Central memory CD8-positive, alpha-beta T cell (primary cell): Measurements from ENCODE around the gene RUNX1.

ENCODE experiments used
- ATAC-seq: fragments of 150-1000 bp; cut with Tn5 transposase; replicated peaks from 2 replicates; pipeline ENCODE4 v1.10.0; 2022; ENCODE audit warnings: mild to moderate bottlenecking, moderate FRiP score, moderate number of reproducible peaks; ENCODE audit not compliant: poor library complexity, severe bottlenecking; ENCODE audit errors: extremely low read depth
- DNase-seq, 2 donors: peaks; one replicate each; pipeline ENCODE4 v3.0.0; 2021; ENCODE audit warnings: low spot score in 2 of 2
- H3K27ac Mint-ChIP-seq: one replicate; pipeline ENCODE4 v1.8.0; 2022; ENCODE audit warnings: low read depth, mild to moderate bottlenecking, moderate library complexity, mixed read lengths
- H3K27me3 Mint-ChIP-seq: one replicate; pipeline ENCODE4 v1.8.0; 2022; ENCODE audit warnings: mixed read lengths
- H3K36me3 Mint-ChIP-seq: one replicate; pipeline ENCODE4 v1.8.0; 2022; ENCODE audit warnings: mild to moderate bottlenecking, moderate library complexity, mixed read lengths; ENCODE audit not compliant: insufficient read depth
- H3K4me1 Mint-ChIP-seq: one replicate; pipeline ENCODE4 v1.8.0; 2022; ENCODE audit warnings: mixed read lengths
- H3K4me3 Mint-ChIP-seq: one replicate; pipeline ENCODE4 v1.8.0; 2022; ENCODE audit warnings: mild to moderate bottlenecking, moderate library complexity, mixed read lengths
- H3K9me3 Mint-ChIP-seq: one replicate; pipeline ENCODE4 v1.8.0; 2022; ENCODE audit warnings: mixed read lengths

The RUNX1 gene

DNA sequence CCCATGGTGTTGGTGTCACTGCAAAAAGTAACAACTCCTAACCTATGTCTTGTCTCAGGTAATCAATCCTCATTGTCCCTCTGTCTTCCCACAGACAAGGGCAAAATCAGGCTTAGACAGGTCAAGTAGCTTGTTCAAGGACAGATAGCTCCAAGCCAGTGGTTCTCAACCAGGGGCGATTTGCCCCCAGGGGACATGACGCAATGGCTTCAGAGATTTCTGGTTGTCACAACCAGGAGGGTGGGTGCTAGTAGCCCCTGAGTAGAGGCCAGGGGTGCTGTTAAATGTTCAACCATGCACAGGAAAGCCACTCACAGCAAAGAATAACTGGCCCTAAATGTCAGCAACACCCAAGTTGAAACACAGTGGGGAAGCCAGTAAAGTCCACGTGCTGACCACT, 178.9 kb downstream of the RUNX1 start:
- no peak for ATAC-seq

GRCh38 chr21:34869545-34869944, 179.6 kb downstream of the RUNX1 start:
- no peak overlapping the region for H3K27ac Mint-ChIP-seq
- peaks cover 61% of the 10 kb centered on the region for H3K4me1 Mint-ChIP-seq
- no peaks in the 10 kb centered on the region for H3K27me3 Mint-ChIP-seq
- H3K36me3 Mint-ChIP-seq, result peaks cover 63% of the 10 kb centered on the region
- no peak overlapping the region for H3K4me3 Mint-ChIP-seq
- H3K9me3 Mint-ChIP-seq, result no peaks in the 10 kb centered on the region
- no peak for DNase-seq
- ATAC-seq, result no peak

More for the DNA sequence above, 178.9 kb downstream of the RUNX1 start:
- H3K36me3 Mint-ChIP-seq, result peaks cover 60% of the 10 kb centered on the region
- peaks cover 54% of the 10 kb centered on the region for H3K4me1 Mint-ChIP-seq
- no peak overlapping the region for H3K27ac Mint-ChIP-seq
- no peak overlapping the region for H3K4me3 Mint-ChIP-seq
- no peaks in the 10 kb centered on the region for H3K9me3 Mint-ChIP-seq
- H3K27me3 Mint-ChIP-seq, result no peaks in the 10 kb centered on the region
- no peak for DNase-seq

DNA sequence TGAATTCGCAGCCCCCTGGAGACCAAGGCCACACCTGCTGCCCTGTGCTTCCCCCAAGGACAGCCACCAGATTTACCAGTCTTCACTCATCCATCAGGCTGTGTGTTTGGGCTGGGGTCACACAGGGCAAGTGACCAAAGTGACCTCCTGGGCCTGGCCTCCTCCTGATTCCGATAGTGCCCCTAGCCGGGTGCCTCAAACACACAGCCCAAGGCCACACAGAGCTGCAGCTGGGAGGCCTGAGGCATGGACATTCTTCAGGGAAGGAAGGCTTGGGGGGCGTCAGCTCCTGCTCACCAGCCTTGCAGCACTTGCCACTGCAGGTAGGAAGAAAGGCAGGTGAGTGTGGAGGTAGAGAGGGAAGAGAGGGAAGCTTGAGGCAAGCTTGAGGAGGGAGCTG, 181.3 kb downstream of the RUNX1 start:
- H3K4me1 Mint-ChIP-seq, result peaks cover 57% of the 10 kb centered on the region
- ATAC-seq (no peak), DNase-seq (no peak)
- H3K36me3 Mint-ChIP-seq, result peaks cover 65% of the 10 kb centered on the region
- H3K27ac Mint-ChIP-seq, result no peak overlapping the region
- no peaks in the 10 kb centered on the region for H3K9me3 Mint-ChIP-seq
- H3K4me3 Mint-ChIP-seq, result no peak overlapping the region
- H3K27me3 Mint-ChIP-seq, result no peaks in the 10 kb centered on the region

- H3K4me3 Mint-ChIP-seq, result peak overlapping the region; percentile 20
- peaks cover 62% of the 10 kb centered on the region for H3K4me1 Mint-ChIP-seq
- H3K27ac Mint-ChIP-seq, result peak overlapping the region; percentile 17
- ATAC-seq, result peak; percentile 40
- H3K9me3 Mint-ChIP-seq, result no peaks in the 10 kb centered on the region
- no peak for DNase-seq
- no peaks in the 10 kb centered on the region for H3K27me3 Mint-ChIP-seq
- peaks cover 59% of the 10 kb centered on the region for H3K36me3 Mint-ChIP-seq
These were observed 183.5 kb downstream of the RUNX1 start for GRCh38 chr21:34865400-34866241.

GRCh38 chr21:34864370-34865149, 184.5 kb downstream of the RUNX1 start:
- no peak overlapping the region for H3K4me3 Mint-ChIP-seq
- H3K36me3 Mint-ChIP-seq, result peaks cover 56% of the 10 kb centered on the region
- ATAC-seq (no peak), DNase-seq (no peak)
- no peaks in the 10 kb centered on the region for H3K27me3 Mint-ChIP-seq
- H3K27ac Mint-ChIP-seq, result peak overlapping the region; percentile 17
- no peaks in the 10 kb centered on the region for H3K9me3 Mint-ChIP-seq
- H3K4me1 Mint-ChIP-seq, result peaks cover 68% of the 10 kb centered on the region

DNA sequence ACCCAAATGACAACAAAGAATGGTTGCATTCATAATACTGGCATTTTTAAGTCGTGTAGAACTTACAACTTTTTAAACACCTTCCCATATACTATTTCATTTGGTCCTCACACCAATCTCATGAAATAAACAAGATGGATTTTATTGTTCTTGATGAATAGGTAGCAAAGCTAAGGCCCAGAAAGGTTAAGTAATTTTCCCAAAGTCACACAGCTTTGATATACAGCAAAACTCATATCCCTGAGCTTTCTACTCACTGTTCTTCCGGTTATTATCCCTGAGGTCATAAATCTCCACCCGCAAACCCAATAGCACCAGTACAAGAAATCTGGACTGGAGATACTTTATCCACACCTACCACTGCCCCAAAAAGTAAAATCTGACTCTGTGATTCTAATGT, 186.2 kb downstream of the RUNX1 start:
- ATAC-seq (no peak), DNase-seq (no peak)
- Mint-ChIP-seq H3K27ac (no peak overlapping the region), H3K4me1 (peaks cover 63% of the 10 kb centered on the region), H3K27me3 (no peaks in the 10 kb centered on the region), H3K36me3 (peaks cover 62% of the 10 kb centered on the region), H3K9me3 (no peaks in the 10 kb centered on the region), H3K4me3 (no peak overlapping the region)

DNA sequence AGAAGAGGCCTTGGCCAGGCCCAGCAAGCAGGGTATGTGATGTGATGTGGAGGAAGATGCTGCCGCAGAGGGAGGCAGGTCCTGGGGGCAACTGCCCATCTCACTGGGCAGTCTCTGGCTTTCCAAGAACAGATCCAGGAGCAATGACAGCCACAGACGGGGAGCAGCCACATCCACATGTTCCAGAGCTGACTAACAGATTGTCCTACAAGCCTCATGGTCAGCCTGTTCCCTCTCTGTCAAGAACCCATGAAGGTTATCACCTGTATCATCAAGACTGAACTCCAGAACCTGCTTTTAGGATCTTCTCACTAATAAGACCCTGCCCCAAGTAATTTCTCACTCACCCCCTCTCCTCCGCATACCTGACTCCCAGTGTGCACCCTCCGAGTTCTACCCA, 187.8 kb downstream of the RUNX1 start:
- no peaks in the 10 kb centered on the region for H3K9me3 Mint-ChIP-seq
- H3K36me3 Mint-ChIP-seq, result peaks cover 65% of the 10 kb centered on the region
- peaks cover 51% of the 10 kb centered on the region for H3K4me1 Mint-ChIP-seq
- DNase-seq (no peak), ATAC-seq (no peak)
- H3K27ac Mint-ChIP-seq, result peak overlapping the region; percentile 68
- no peaks in the 10 kb centered on the region for H3K27me3 Mint-ChIP-seq
- no peak overlapping the region for H3K4me3 Mint-ChIP-seq

DNA sequence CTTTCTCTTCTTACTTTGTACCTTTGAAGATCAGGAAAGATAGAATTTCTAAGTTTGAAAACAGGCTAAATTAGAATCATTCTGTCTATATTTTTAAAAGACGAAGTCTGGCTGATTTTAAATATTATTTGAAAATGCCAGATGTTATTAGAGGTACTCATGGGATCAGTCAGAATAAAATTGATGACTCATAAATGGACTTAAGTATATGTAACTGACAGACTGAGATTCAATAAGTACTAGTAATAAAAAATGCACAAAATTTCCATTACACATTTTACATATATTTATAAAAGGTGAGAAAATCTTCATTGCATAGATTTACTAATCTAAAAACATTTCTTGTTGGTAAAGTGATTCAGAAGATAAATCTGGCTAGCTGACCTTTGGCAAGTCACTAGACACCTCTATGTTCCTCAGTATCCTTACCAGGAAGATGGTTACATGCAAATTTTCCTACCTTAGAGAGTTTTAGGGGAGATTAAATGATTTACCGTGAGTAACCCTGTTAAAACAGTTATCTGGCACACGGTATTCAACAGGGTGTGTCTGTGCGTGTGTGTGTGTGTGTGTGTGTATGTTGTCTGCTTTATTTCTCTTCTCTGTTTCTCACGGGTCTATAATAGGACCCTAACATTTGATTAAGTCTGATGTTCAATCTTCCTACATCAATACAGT, 189.0 kb downstream of the RUNX1 start:
- ATAC-seq (no peak), DNase-seq (no peak)
- Mint-ChIP-seq H3K4me3 (no peak overlapping the region), H3K36me3 (peaks cover 62% of the 10 kb centered on the region), H3K4me1 (peaks cover 39% of the 10 kb centered on the region), H3K9me3 (no peaks in the 10 kb centered on the region), H3K27me3 (no peaks in the 10 kb centered on the region), H3K27ac (no peak overlapping the region)

DNA sequence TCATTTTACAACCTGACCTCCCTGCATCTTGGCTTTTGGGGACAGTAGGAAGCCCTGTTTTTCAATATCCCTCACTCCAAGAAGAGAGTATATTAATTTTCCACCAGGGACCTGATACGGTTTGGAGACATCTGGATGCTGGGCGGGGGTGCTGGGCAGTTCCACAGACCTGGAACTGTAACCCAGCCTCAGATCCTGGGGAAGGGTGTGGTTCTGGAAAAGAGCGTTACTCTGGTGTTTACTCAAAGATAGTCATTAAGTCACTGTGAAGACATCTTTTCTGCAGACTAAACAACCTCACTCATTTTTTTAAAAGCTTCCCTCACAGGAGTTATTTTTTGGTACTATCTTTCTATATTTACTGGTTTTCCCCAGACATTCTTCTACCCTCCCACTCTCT, 190.5 kb downstream of the RUNX1 start:
- Mint-ChIP-seq H3K9me3 (no peaks in the 10 kb centered on the region), H3K36me3 (peaks cover 56% of the 10 kb centered on the region), H3K27me3 (no peaks in the 10 kb centered on the region), H3K4me3 (no peak overlapping the region), H3K4me1 (peaks cover 41% of the 10 kb centered on the region), H3K27ac (peak overlapping the region; percentile 13)
- ATAC-seq, result no peak
- DNase-seq, result no peak

- DNase-seq (no peak), ATAC-seq (no peak)
- Mint-ChIP-seq H3K4me1 (peaks cover 36% of the 10 kb centered on the region), H3K27me3 (no peaks in the 10 kb centered on the region), H3K9me3 (no peaks in the 10 kb centered on the region), H3K36me3 (peaks cover 54% of the 10 kb centered on the region), H3K4me3 (no peak overlapping the region), H3K27ac (peak overlapping the region; percentile 13)
These were observed 191.2 kb downstream of the RUNX1 start for GRCh38 chr21:34857874-34858273.

DNA sequence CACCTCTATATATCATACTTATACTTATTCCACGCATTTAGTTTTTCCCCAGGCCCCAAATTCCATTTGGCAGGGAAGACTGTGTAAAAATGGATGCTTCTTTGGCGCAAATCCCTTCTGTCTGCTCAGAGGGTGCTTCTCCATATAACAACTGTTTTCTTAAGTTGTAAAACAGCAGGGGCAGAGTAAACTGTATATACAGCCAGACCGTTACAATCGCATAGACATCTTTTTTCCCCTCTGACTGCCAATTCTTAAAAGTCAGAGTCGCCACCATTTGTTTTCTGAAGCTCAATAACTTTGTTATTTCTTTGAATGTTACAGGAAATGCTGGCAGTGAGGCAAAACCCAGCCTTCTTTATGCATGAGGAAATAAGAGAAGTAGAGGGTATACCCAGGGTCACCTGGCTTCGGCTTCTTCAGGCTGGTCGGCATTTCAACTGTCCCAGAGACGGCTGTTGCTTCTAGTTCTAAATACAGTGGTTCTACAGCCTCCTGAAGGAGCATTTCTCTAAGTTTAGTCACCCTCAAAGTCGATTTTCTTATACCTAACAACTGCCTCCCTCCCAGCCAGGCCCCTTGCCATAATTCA, 191.9 kb downstream of the RUNX1 start:
- H3K27ac Mint-ChIP-seq, result no peak overlapping the region
- DNase-seq (no peak), ATAC-seq (no peak)
- no peaks in the 10 kb centered on the region for H3K27me3 Mint-ChIP-seq
- no peak overlapping the region for H3K4me3 Mint-ChIP-seq
- H3K4me1 Mint-ChIP-seq, result peaks cover 35% of the 10 kb centered on the region
- H3K36me3 Mint-ChIP-seq, result peaks cover 56% of the 10 kb centered on the region
- H3K9me3 Mint-ChIP-seq, result no peaks in the 10 kb centered on the region

- Mint-ChIP-seq H3K4me3 (no peak overlapping the region), H3K27me3 (no peaks in the 10 kb centered on the region), H3K4me1 (peaks cover 14% of the 10 kb centered on the region), H3K27ac (no peak overlapping the region), H3K36me3 (peaks cover 44% of the 10 kb centered on the region), H3K9me3 (no peaks in the 10 kb centered on the region)
- no peak for ATAC-seq
- no peak for DNase-seq
These were observed 196.7 kb downstream of the RUNX1 start for GRCh38 chr21:34852448-34852847.
